Measurements from ENCODE around the gene PPP2CA. TPM values are rescaled to one million over a fixed set of nuclear protein-coding genes. Genes with fewer than 3 reads are reported as not detected.

The PPP2CA gene
- 116 and 154 TPM in 2 replicates for total RNA-seq

GRCh38 chr5:134225780-134226440 lies at the start of gene PPP2CA:
TSS of gene PPP2CA (minus strand) at chr5:134226073. CDS start at chr5:134225861, 212 bp downstream.

GRCh38 chr5:134176511-134177368 lies 49.1 kb downstream of the PPP2CA start, which contains the start of gene SKP1:
TSS of gene SKP1 (minus strand) at chr5:134176950. CDS start at chr5:134174022, 2,928 bp downstream.

Other genes starting within 250 kb of the PPP2CA start
- 316 and 336 TPM in 2 replicates for gene VDAC1, start 221.1 kb downstream of the PPP2CA start, total RNA-seq
- gene TCF7, start 111.4 kb downstream of the PPP2CA start, total RNA-seq = under 0.01 TPM in 1 of 2 replicates, not detected in the other
- gene SKP1, start 49.1 kb downstream of the PPP2CA start, total RNA-seq = 285 and 340 TPM in 2 replicates
- gene CDKL3, start 141.1 kb upstream of the PPP2CA start, total RNA-seq = 1.3 and 4.2 TPM in 2 replicates
- 28.5 and 29.6 TPM in 2 replicates for gene UBE2B, start 145.5 kb upstream of the PPP2CA start, total RNA-seq
- gene CDKN2AIPNL, start 185.8 kb upstream of the PPP2CA start, total RNA-seq = 20.6 and 38.8 TPM in 2 replicates

Measured in cardiac atrium fibroblast (primary cell).